ENCODE results near the gene C1QTNF12. TPM values are rescaled to one million over a fixed set of nuclear protein-coding genes. Genes with fewer than 3 reads are reported as not detected.

The C1QTNF12 gene
- total RNA-seq, 1 donor from 2014 or later: 2.6 TPM

DNA sequence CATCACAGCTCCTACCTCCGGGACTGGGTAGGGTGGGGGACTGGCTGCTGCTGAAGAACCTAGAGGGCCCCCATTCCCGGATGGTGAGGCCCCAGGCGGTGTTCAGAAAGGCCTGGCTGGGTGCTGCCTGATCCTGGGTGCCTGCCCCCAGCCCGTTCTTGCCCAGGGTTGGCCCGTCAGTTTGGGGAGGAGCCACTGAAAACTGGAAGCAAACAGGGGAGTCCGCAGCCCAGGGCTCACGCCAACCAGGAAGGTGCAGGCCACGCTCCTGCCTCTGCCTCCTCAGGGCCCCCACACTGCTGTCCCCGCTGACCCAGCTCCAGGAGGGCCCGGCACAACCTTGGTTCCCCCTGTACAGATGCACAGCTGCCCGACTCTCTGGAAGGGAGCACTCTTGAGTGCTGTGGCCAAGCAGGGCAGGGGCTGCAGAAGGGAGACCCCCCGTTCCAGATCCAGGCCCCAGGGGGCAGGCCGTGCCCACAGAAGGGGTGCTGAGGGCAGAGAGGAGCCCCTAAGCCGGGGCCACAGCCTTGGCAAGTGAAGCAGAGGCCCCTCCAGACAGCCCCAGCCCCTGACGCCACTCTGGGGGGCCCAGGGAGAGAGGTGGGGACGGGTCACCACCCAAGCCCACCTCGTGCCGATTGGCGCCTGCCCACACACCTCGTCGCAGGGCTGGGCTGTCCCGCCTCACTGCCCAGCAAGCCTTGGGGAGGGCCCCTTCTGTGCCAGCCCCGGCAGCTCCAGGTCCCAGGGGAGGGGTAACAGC lies 5.5 kb downstream of the C1QTNF12 start:
- no peaks in the 10 kb centered on the region for H3K36me3 ChIP-seq
- no peak overlapping the region for H3K27ac ChIP-seq
- DNase-seq: no peak
- H3K27me3 ChIP-seq: peaks cover 23% of the 10 kb centered on the region
- no peaks in the 10 kb centered on the region for H3K4me1 ChIP-seq
- H3K4me3 ChIP-seq: no peak overlapping the region
- intact Hi-C loops (cut with DNase I): no loop called here
- no peak for ATAC-seq
- TF ChIP-seq, protein P1, sequence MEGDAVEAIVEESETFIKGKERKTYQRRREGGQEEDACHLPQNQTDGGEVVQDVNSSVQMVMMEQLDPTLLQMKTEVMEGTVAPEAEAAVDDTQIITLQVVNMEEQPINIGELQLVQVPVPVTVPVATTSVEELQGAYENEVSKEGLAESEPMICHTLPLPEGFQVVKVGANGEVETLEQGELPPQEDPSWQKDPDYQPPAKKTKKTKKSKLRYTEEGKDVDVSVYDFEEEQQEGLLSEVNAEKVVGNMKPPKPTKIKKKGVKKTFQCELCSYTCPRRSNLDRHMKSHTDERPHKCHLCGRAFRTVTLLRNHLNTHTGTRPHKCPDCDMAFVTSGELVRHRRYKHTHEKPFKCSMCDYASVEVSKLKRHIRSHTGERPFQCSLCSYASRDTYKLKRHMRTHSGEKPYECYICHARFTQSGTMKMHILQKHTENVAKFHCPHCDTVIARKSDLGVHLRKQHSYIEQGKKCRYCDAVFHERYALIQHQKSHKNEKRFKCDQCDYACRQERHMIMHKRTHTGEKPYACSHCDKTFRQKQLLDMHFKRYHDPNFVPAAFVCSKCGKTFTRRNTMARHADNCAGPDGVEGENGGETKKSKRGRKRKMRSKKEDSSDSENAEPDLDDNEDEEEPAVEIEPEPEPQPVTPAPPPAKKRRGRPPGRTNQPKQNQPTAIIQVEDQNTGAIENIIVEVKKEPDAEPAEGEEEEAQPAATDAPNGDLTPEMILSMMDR (IDR thresholded peaks at IDR 0.05): no peak
- no peaks in the 10 kb centered on the region for H3K9me3 ChIP-seq

DNA sequence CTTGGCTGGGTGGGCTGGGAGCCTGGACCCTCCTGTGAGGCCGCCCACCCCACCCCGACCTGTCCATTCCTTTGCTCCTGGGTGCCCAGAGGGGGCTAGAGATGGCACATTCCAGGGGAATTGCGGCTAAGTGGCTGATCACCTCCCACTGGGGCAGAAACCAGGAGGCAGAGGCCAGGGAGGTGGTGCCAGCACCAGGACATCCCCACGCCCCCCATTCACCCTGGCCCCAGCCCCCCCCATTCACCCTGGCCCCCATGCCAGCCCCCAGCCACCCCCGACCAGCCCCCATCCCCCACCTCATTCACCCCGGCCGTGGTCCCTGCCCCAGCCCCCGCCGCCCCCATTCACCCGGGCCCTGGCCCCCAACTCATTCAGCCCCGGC lies 6.2 kb downstream of the C1QTNF12 start:
- no peak overlapping the region for H3K27ac ChIP-seq
- no peak overlapping the region for H3K4me3 ChIP-seq
- no peaks in the 10 kb centered on the region for H3K9me3 ChIP-seq
- peaks cover 16% of the 10 kb centered on the region for H3K27me3 ChIP-seq
- ATAC-seq (no peak), DNase-seq (no peak)
- TF ChIP-seq, protein P1 (IDR thresholded peaks at IDR 0.05): no peak
- H3K4me1 ChIP-seq: no peaks in the 10 kb centered on the region
- H3K36me3 ChIP-seq: no peaks in the 10 kb centered on the region
- intact Hi-C loops (cut with DNase I): no loop called here

DNA sequence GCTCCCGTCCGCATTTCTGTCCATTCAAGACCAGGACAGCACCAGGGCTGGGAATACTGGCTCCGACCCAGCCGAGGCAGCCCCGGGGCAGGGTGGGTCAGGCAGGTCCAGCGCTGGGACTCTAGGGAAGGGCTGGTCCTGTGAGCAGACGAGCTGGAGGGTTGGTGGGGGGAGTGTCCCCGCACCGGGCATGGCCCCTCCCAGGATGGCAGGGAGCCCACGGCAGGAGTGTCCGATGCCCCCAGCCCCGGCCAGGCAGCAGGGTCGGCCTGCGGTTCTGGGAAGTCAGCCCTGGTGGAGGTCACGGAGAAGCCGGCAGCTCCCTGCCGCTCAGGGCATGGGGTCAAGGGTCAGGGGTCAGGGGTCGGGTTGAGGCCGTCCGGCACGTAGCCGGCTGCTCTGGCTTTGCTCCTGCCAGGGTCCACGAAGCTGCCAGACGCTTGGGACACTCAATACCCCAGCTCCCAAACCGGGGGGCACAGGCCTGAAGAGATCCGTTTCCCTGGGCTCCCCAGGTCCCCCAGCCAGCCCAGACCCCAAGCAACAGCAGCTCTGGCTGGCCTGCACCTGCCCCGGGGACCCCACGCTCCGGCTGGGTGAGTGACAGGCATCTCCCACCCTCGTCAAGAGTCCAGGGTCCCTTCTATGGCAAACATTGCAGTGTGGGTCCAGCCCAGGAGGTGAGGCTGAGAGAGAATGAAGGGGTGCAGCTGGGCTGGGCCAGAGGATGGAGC lies 6.7 kb downstream of the C1QTNF12 start:
- H3K4me1 ChIP-seq: no peaks in the 10 kb centered on the region
- H3K9me3 ChIP-seq: no peaks in the 10 kb centered on the region
- intact Hi-C loops (cut with DNase I): no loop called here
- no peak for ATAC-seq
- H3K27ac ChIP-seq: no peak overlapping the region
- TF ChIP-seq, protein P1 (IDR thresholded peaks at IDR 0.05): no peak
- no peak for DNase-seq
- no peaks in the 10 kb centered on the region for H3K36me3 ChIP-seq
- peaks cover 15% of the 10 kb centered on the region for H3K27me3 ChIP-seq
- no peak overlapping the region for H3K4me3 ChIP-seq

DNA sequence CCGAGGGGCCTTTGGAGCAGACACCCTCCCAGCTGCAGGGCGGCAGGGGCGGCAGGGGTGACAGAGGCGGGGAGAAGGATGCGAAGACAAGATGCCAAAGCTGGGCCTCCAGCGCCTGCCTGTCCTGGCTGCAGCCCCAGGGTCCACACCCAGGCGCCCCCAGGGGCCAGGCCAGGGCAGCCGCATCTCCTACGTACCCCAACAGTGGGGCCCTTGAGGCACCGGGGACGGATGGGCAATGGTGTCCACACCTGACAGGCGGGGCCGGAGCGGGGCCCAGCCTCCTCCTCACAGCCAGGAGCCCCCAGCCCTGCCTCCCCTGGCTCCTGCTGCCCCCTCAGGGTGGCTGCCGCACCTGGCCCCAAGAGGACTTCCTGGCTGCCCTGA lies 7.3 kb downstream of the C1QTNF12 start:
- Histone ChIP-seq H3K36me3 (no peaks in the 10 kb centered on the region), H3K27ac (no peak overlapping the region), H3K4me3 (no peak overlapping the region), H3K4me1 (no peaks in the 10 kb centered on the region), H3K9me3 (no peaks in the 10 kb centered on the region), H3K27me3 (peaks cover 15% of the 10 kb centered on the region)
- ATAC-seq (no peak), DNase-seq (no peak)
- intact Hi-C loops (cut with DNase I): no loop called here
- TF ChIP-seq, protein P1 (IDR thresholded peaks at IDR 0.05): no peak

DNA sequence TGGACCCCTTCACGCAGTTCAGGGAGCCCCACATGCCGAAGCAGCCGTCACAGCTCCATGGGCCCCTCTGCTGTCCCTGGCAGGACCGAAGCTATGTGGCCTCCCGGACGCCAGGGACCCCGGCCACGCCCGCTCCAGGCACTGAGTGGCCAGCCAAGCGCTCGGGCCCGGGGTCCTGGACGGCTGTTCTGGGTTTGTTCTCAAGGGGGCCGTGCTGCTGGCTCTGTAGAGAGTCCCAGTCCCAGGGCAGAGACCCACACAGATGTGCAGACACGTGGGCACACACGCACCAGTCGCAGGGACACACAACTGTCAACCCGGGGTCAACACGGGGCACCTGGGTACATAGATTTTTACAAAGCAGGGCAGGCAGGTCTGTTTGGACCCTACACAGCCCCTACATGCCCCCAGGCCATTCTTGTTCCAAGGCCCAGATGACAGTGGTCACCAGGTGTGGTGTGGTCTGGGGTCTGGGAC lies 7.8 kb downstream of the C1QTNF12 start:
- TF ChIP-seq, protein P1 (IDR thresholded peaks at IDR 0.05): no peak
- H3K4me1 ChIP-seq: no peaks in the 10 kb centered on the region
- peaks cover 15% of the 10 kb centered on the region for H3K27me3 ChIP-seq
- no peaks in the 10 kb centered on the region for H3K9me3 ChIP-seq
- H3K4me3 ChIP-seq: no peak overlapping the region
- ATAC-seq: no peak
- no peaks in the 10 kb centered on the region for H3K36me3 ChIP-seq
- DNase-seq: no peak
- intact Hi-C loops (cut with DNase I): no loop called here
- H3K27ac ChIP-seq: no peak overlapping the region

Measured in upper lobe of right lung (tissue), 1 donor.